GM23338 (cell line): ENCODE measurements around the gene ELOA2. TPM values are rescaled to one million over a fixed set of nuclear protein-coding genes. Genes with fewer than 3 reads are reported as not detected.

ENCODE experiments used
- ATAC-seq: fragments of 200-7000 bp; cut with Tn5 transposase; 3 replicates; pipeline ENCODE4 v1.9.1; 2020
- DNase-seq: peaks from one replicate; pipeline ENCODE4 v3.0.0-alpha.2; 2015; ENCODE audit warnings: low spot score
- H2AFZ ChIP-seq: fragments of 200-600 bp; sonication (generic); 2 replicates; pipeline ENCODE4 v1.8.0; 2016; ENCODE audit warnings: antibody characterized with exemption, mild to moderate bottlenecking, moderate library complexity
- H3F3A ChIP-seq: fragments of 200-600 bp; sonication (generic); replicated peaks from 2 replicates; pipeline ENCODE4 v1.8.0; 2017; ENCODE audit warnings: antibody characterized with exemption, mixed run types, low read depth
- H3K27ac ChIP-seq: fragments of 200-600 bp; sonication (generic); 2 replicates; pipeline ENCODE4 v1.6.1; 2016; ENCODE audit warnings: low read depth
- H3K27me3 ChIP-seq: fragments of 200-600 bp; sonication (generic); 2 replicates; pipeline ENCODE4 v1.8.0; 2016; ENCODE audit warnings: mild to moderate bottlenecking, mixed run types, moderate library complexity; ENCODE audit not compliant: insufficient read depth
- H3K36me3 ChIP-seq: fragments of 200-600 bp; sonication (generic); 2 replicates; pipeline ENCODE4 v1.8.0; 2016; ENCODE audit warnings: mild to moderate bottlenecking; ENCODE audit not compliant: insufficient read depth
- H3K4me1 ChIP-seq: fragments of 200-600 bp; sonication (generic); 2 replicates; pipeline ENCODE4 v1.8.0; 2016; ENCODE audit warnings: mild to moderate bottlenecking, moderate library complexity; ENCODE audit not compliant: insufficient read depth
- H3K4me2 ChIP-seq: fragments of 200-600 bp; sonication (generic); 2 replicates; pipeline ENCODE4 v1.7.1; 2017; ENCODE audit warnings: mixed run types
- H3K4me3 ChIP-seq: fragments of 200-600 bp; sonication (generic); 2 replicates; pipeline ENCODE4 v1.6.1; 2016; ENCODE audit warnings: mixed run types
- H3K79me2 ChIP-seq: fragments of 200-600 bp; sonication (generic); replicated peaks from 2 replicates; pipeline ENCODE4 v1.8.0; 2017; ENCODE audit warnings: mild to moderate bottlenecking; ENCODE audit not compliant: insufficient read depth
- H3K9me2 ChIP-seq: fragments of 200-600 bp; sonication (generic); 2 replicates; pipeline ENCODE4 v1.8.0; 2017; ENCODE audit not compliant: insufficient read depth
- H4K20me1 ChIP-seq: fragments of 200-600 bp; sonication (generic); replicated peaks from 2 replicates; pipeline ENCODE4 v1.8.0; 2017; ENCODE audit warnings: mild to moderate bottlenecking; ENCODE audit not compliant: insufficient read depth
- H3K27ac Mint-ChIP-seq: 2 replicates; pipeline ENCODE4 v1.8.0; 2020; ENCODE audit warnings: inconsistent platforms, mild to moderate bottlenecking, moderate library complexity, mixed read lengths
- H3K27me3 Mint-ChIP-seq: 3 replicates; pipeline ENCODE4 v1.8.0; 2022; ENCODE audit warnings: low read depth, mild to moderate bottlenecking, moderate library complexity, mixed read lengths, inconsistent platforms; ENCODE audit not compliant: insufficient read depth, poor library complexity
- H3K36me3 Mint-ChIP-seq: 3 replicates; pipeline ENCODE4 v1.8.0; 2021; ENCODE audit warnings: low read depth, mild to moderate bottlenecking, inconsistent platforms, moderate library complexity, mixed read lengths
- H3K4me1 Mint-ChIP-seq: 3 replicates; pipeline ENCODE4 v1.8.0; 2020; ENCODE audit warnings: mild to moderate bottlenecking, inconsistent platforms, mixed read lengths
- H3K4me3 Mint-ChIP-seq: 3 replicates; pipeline ENCODE4 v1.8.0; 2021; ENCODE audit warnings: moderate library complexity, mild to moderate bottlenecking, inconsistent platforms, mixed read lengths
- H3K9me3 Mint-ChIP-seq: 3 replicates; pipeline ENCODE4 v1.8.0; 2020; ENCODE audit warnings: moderate library complexity, mild to moderate bottlenecking, inconsistent platforms, mixed read lengths
- CTCF ChIP-seq, 2 experiments: fragments of 200-600 bp in 1 of 2; sonication (generic) in 1 of 2; conservative IDR thresholded peaks; 2 replicates each; pipeline versions ENCODE4 v1.5.1 to v1.6.1; 2016 to 2017; ENCODE audit warnings: antibody characterized with exemption in 2 of 2, low read depth in 2 of 2, mild to moderate bottlenecking in 2 of 2, moderate library complexity in 1 of 2
- EZH2 ChIP-seq: fragments of 200-600 bp; sonication (generic); IDR thresholded peaks from one replicate; pipeline ENCODE4 v1.8.0; 2017; ENCODE audit warnings: antibody characterized with exemption, mild to moderate bottlenecking, low read depth; ENCODE audit not compliant: unreplicated experiment
- EZH2phosphoT487 ChIP-seq: fragments of 200-600 bp; sonication (generic); IDR thresholded peaks from one replicate; pipeline ENCODE4 v1.8.1; 2018; ENCODE audit warnings: antibody characterized with exemption; ENCODE audit not compliant: unreplicated experiment
- JUNB ChIP-seq: IDR thresholded peaks from one replicate; pipeline ENCODE4 v1.6.1; 2016; ENCODE audit warnings: antibody characterized with exemption; ENCODE audit not compliant: unreplicated experiment
- NANOG ChIP-seq: IDR thresholded peaks from 2 replicates; pipeline ENCODE4 v1.6.1; 2016; ENCODE audit warnings: antibody characterized with exemption, borderline replicate concordance
- REST ChIP-seq: IDR thresholded peaks from one replicate; pipeline ENCODE4 v1.6.1; 2018; ENCODE audit warnings: antibody characterized with exemption; ENCODE audit not compliant: unreplicated experiment
- STAT1 ChIP-seq: IDR thresholded peaks from one replicate; pipeline ENCODE4 v1.6.1; 2016; ENCODE audit warnings: antibody characterized with exemption; ENCODE audit not compliant: unreplicated experiment
- ZNF114 ChIP-seq: fragments of 250-450 bp; sonication (Bioruptor Pico); IDR thresholded peaks from 2 replicates; pipeline ENCODE4 v1.5.0; 2020; ENCODE audit warnings: mild to moderate bottlenecking, moderate library complexity
- ZNF331 ChIP-seq: fragments of 250-450 bp; sonication (Bioruptor Pico); IDR thresholded peaks from 2 replicates; pipeline ENCODE4 v1.5.0; 2020; ENCODE audit warnings: low read depth, mild to moderate bottlenecking, moderate library complexity
- polyA plus RNA-seq: library from polyadenylated mRNA; unstranded; fragments of >200 nt; fragmentation: Nextera tagmentation; extraction: Ambion mirVana; gene quantifications from 2 replicates; pipeline ENCODE4 v1.2.1, GENCODE V29; 2016
- total RNA-seq: library from RNA; depleted of rRNA; stranded (reverse); fragments of >200 nt; shearing (Covaris generic); gene quantifications from 2 replicates; pipeline ENCODE4 v1.2.3, GENCODE V29; 2014
- TF ChIP-seq, protein P1 (sequence below): IDR thresholded peaks from 2 replicates; pipeline ENCODE4 v1.6.1; 2016; ENCODE audit warnings: antibody characterized with exemption

Gene ELOA2
- total and polyA plus RNA-seq, 2 experiments from 2014 or later: not detected

DNA sequence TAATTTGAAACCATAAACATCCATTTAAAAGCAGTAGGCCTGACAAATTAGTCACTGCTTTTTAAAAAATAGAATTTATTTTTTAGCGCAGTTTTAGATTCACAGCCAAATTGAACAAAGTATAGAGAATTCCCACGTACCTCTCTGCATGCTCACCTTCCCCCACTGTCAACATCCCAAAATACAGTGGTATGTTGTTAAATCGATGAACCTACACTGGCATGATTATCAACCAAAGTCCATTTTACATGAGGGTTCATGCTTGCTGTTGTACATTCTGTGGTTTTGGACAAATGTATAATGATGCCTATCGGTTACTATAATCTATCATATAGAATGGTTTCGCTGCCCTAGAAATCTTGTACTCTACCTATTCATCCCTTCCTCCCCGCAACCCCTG lies 5.6 kb upstream of the ELOA2 start:
- Mint-ChIP-seq H3K4me1 (no peaks in the 10 kb centered on the region; the same call in 2 of the 3 replicates), H3K9me3 (no peaks in the 10 kb centered on the region), H3K36me3 (no peaks in the 10 kb centered on the region), H3K4me3 (no peak overlapping the region), H3K27ac (no peak overlapping the region), H3K27me3 (no peaks in the 10 kb centered on the region)
- ATAC-seq (no peak), DNase-seq (no peak)
- Histone ChIP-seq H3K27ac (no peak overlapping the region), H3F3A (no peaks in the 10 kb centered on the region), H4K20me1 (no peaks in the 10 kb centered on the region), H3K79me2 (no peaks in the 10 kb centered on the region), H3K4me3 (no peak overlapping the region), H3K9me2 (no peaks in the 10 kb centered on the region), H3K4me2 (no peak overlapping the region), H3K36me3 (no peaks in the 10 kb centered on the region), H3K4me1 (no peaks in the 10 kb centered on the region), H2AFZ (no peak overlapping the region), H3K27me3 (no peaks in the 10 kb centered on the region)
- no peak for TF ChIP-seq EZH2phosphoT487
- no peak for TF ChIP-seq ZNF331 (CRISPR knock-in tag)

DNA sequence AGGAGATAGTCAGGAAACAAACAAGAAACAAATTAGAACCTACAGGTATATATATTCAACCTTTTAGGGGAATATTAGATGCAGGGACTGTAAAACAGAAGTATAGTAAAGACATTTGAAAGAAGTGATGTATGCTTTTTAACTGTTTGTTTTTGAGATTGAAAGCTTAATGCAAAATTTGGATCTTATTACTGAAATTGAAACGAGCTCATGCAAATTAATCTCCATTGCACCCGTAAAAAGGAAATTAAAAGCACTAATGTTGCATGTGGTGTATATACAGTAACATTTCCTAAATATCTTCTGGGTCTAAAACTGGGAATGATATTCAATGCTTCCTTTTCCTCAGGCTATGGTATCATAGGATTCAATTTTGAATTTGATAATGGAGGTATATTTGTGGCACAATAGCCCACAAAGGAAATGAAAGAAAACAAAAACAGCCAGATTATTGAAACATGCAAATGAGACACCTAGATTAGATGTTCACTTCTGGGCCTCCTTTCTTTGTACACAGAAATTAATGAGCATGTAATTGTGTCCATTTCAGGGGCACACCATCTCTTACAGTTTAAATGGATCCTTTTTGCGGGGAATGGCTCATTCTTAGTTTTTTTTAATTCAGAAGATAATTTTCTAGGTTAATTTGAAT lies 1.6 kb upstream of the ELOA2 start:
- H3K27ac Mint-ChIP-seq: no peak overlapping the region
- no peaks in the 10 kb centered on the region for H3K9me3 Mint-ChIP-seq
- TF ChIP-seq ZNF331 (CRISPR knock-in tag): no peak
- no peak for TF ChIP-seq REST
- no peak for TF ChIP-seq CTCF (conservative IDR thresholded peaks at IDR 0.05; ENCODE audit: low read depth in 2 of 2)
- TF ChIP-seq EZH2: no peak
- no peak for TF ChIP-seq JUNB
- TF ChIP-seq STAT1: no peak
- no peak for TF ChIP-seq NANOG
- TF ChIP-seq, protein P1, sequence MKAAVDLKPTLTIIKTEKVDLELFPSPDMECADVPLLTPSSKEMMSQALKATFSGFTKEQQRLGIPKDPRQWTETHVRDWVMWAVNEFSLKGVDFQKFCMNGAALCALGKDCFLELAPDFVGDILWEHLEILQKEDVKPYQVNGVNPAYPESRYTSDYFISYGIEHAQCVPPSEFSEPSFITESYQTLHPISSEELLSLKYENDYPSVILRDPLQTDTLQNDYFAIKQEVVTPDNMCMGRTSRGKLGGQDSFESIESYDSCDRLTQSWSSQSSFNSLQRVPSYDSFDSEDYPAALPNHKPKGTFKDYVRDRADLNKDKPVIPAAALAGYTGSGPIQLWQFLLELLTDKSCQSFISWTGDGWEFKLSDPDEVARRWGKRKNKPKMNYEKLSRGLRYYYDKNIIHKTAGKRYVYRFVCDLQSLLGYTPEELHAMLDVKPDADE: no peak
- no peak for TF ChIP-seq ZNF114 (CRISPR knock-in tag)

More for the DNA sequence above, 1.6 kb upstream of the ELOA2 start:
- no peaks in the 10 kb centered on the region for H3K36me3 ChIP-seq
- H3K4me1 Mint-ChIP-seq: peaks cover 5% of the 10 kb centered on the region; the same call in 2 of the 3 replicates
- no peak overlapping the region for H3K4me3 Mint-ChIP-seq
- H3K36me3 Mint-ChIP-seq: no peaks in the 10 kb centered on the region
- H3K27ac ChIP-seq: no peak overlapping the region
- H3K79me2 ChIP-seq: no peaks in the 10 kb centered on the region
- H3K4me2 ChIP-seq: no peak overlapping the region
- no peaks in the 10 kb centered on the region for H3K9me2 ChIP-seq
- no peak for DNase-seq
- H3K4me3 ChIP-seq: no peak overlapping the region
- H2AFZ ChIP-seq: no peak overlapping the region
- ATAC-seq: no peak
- H3K27me3 ChIP-seq: no peaks in the 10 kb centered on the region
- H3K4me1 ChIP-seq: no peaks in the 10 kb centered on the region
- no peaks in the 10 kb centered on the region for H4K20me1 ChIP-seq
- no peaks in the 10 kb centered on the region for H3F3A ChIP-seq
- H3K27me3 Mint-ChIP-seq: peaks cover 2% of the 10 kb centered on the region
